ENCODE measurements around the gene CHID1.

Gene CHID1

DNA sequence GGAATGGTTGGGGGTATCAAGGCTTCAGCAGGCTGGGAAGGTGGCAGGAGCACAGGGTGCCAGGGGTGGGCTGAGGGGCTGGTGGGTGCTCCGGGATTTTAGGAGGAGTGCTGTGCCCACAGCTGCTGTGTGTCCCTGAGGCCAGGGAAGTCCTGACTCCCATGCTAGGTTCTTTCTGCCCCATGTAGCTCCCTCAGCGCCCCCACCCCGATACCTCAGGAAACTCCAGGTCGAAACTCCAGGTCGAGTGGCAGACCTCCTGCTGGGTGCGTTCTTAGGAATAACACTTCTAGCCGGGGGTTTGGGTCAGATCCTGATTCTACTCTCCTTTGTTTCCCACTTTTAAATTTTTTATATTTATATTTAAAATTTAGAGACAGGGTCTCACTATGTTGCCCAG is 23.3 kb upstream of the CHID1 start:
- Histone ChIP-seq H3K4me1 (ENCODE audit: control extremely low read depth in 1 of 4, control insufficient read depth in 4 of 4, insufficient read depth in 4 of 4, low read length in 3 of 4) (peaks cover 23 to 58% (median 46%) of the 10 kb centered on the region in 4 experiments), H3K4me3 (ENCODE audit: control insufficient read depth in 1 of 7, extremely low read depth in 1 of 7, insufficient read depth in 4 of 7, low read depth in 2 of 7, low read length in 6 of 7) (peak overlapping the region in 1 of 7 experiments; percentile 45), H3K9me3 (ENCODE audit: control extremely low read depth in 1 of 5, control insufficient read depth in 4 of 5, insufficient read depth in 2 of 5, low read depth in 1 of 5, low read length in 4 of 5) (no peaks in the 10 kb centered on the region), H3K36me3 (ENCODE audit: control insufficient read depth in 4 of 4, insufficient read depth in 4 of 4, low read length in 3 of 4) (peaks cover 0 to 3% (median 0%) of the 10 kb centered on the region in 4 experiments), H3K27ac (ENCODE audit: insufficient read depth in 1 of 2, low read depth in 1 of 2, low read length in 2 of 2, poor library complexity in 1 of 2, severe bottlenecking in 2 of 2) (no peak overlapping the region), H3K27me3 (replicated peaks in 2 of 5; ENCODE audit: control insufficient read depth in 4 of 5, insufficient read depth in 5 of 5, low read length in 4 of 5) (no peaks in the 10 kb centered on the region)
- WGBS (ENCODE audit: insufficient coverage), result 100% methylated on average over 6 of the region's 7 CpGs
- POLR2A ChIA-PET, result interaction anchor here (0.5 kb wide), 1 partner anchor 29 kb away, joined by 4 read pairs; no protein-coding TSS in a partner anchor
- DNase-seq, result no peak
- CTCF ChIA-PET, result interaction anchor here (0.8 to 1.7 kb wide), 4 partner anchors 9 to 118 kb away, joined by 3 to 5 read pairs (median 4); no protein-coding TSS in a partner anchor

GRCh38 chr11:933142-933851 is 22.7 kb upstream of the CHID1 start:
- H3K36me3 ChIP-seq (ENCODE audit: control insufficient read depth in 4 of 4, insufficient read depth in 4 of 4, low read length in 3 of 4), result peaks cover 0 to 3% (median 0%) of the 10 kb centered on the region in 4 experiments
- H3K9me3 ChIP-seq (ENCODE audit: control extremely low read depth in 1 of 5, control insufficient read depth in 4 of 5, insufficient read depth in 2 of 5, low read depth in 1 of 5, low read length in 4 of 5), result no peaks in the 10 kb centered on the region
- WGBS (ENCODE audit: insufficient coverage), result 39% methylated on average over 10 of the region's 14 CpGs
- peak overlapping the region in 1 of 2 experiments; percentile 4 for H3K27ac ChIP-seq (ENCODE audit: insufficient read depth in 1 of 2, low read depth in 1 of 2, low read length in 2 of 2, poor library complexity in 1 of 2, severe bottlenecking in 2 of 2)
- H3K4me1 ChIP-seq (ENCODE audit: control extremely low read depth in 1 of 4, control insufficient read depth in 4 of 4, insufficient read depth in 4 of 4, low read length in 3 of 4), result peaks cover 23 to 64% (median 51%) of the 10 kb centered on the region in 4 experiments
- ChIA-PET CTCF (interaction anchor here (0.7 to 1.7 kb wide), 4 partner anchors 8 to 119 kb away, joined by 3 to 5 read pairs (median 4); no protein-coding TSS in a partner anchor), POLR2A (interaction anchor here (0.5 kb wide), 1 partner anchor 30 kb away, joined by 4 read pairs; no protein-coding TSS in a partner anchor)
- no peaks in the 10 kb centered on the region for H3K27me3 ChIP-seq (replicated peaks in 2 of 5; ENCODE audit: control insufficient read depth in 4 of 5, insufficient read depth in 5 of 5, low read length in 4 of 5)
- H3K4me3 ChIP-seq (ENCODE audit: control insufficient read depth in 1 of 7, extremely low read depth in 1 of 7, insufficient read depth in 4 of 7, low read depth in 2 of 7, low read length in 6 of 7), result peak overlapping the region in 4 of 7 experiments; percentile 19 to 45 (median 24)
- DNase-seq, result peak in 2 of 3 donors; percentile 60 to 70

DNA sequence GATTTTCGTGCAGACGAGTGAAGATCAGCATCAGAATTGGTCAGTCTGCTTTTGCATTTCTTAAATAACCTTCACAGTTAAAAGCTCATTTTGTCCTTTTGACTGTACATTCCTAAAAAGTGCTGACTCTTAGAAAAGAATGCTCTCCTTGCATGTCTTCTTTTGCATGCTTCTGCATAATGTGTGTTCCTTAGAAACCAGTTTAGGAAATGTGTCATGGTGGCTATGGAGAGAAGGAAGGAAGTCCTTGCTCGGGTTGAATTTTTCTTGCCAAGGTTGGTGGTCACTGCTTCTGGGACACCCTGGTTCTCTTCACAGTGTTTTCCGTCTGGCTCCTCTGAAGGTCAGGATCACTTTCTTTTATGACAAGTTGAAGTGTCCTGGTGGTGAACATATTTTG is 21.8 kb upstream of the CHID1 start:
- Histone ChIP-seq H3K27me3 (replicated peaks in 2 of 5; ENCODE audit: control insufficient read depth in 4 of 5, insufficient read depth in 5 of 5, low read length in 4 of 5) (no peaks in the 10 kb centered on the region), H3K9me3 (ENCODE audit: control extremely low read depth in 1 of 5, control insufficient read depth in 4 of 5, insufficient read depth in 2 of 5, low read depth in 1 of 5, low read length in 4 of 5) (no peaks in the 10 kb centered on the region), H3K27ac (ENCODE audit: insufficient read depth in 1 of 2, low read depth in 1 of 2, low read length in 2 of 2, poor library complexity in 1 of 2, severe bottlenecking in 2 of 2) (no peak overlapping the region), H3K4me3 (ENCODE audit: control insufficient read depth in 1 of 7, extremely low read depth in 1 of 7, insufficient read depth in 4 of 7, low read depth in 2 of 7, low read length in 6 of 7) (peak overlapping the region in 2 of 7 experiments; percentile 19 to 37), H3K4me1 (ENCODE audit: control extremely low read depth in 1 of 4, control insufficient read depth in 4 of 4, insufficient read depth in 4 of 4, low read length in 3 of 4) (peaks cover 24 to 65% (median 52%) of the 10 kb centered on the region in 4 experiments), H3K36me3 (ENCODE audit: control insufficient read depth in 4 of 4, insufficient read depth in 4 of 4, low read length in 3 of 4) (peaks cover 0 to 5% (median 0%) of the 10 kb centered on the region in 4 experiments)
- peak in 1 of 3 donors; percentile 47 for DNase-seq
- CTCF ChIA-PET, result interaction anchor here (0.6 kb wide), 1 partner anchor 81 kb away, joined by 3 read pairs; no protein-coding TSS in a partner anchor
- POLR2A ChIA-PET, result interaction anchor here (0.5 kb wide), 1 partner anchor 21 kb away, joined by 3 read pairs; no protein-coding TSS in a partner anchor
- WGBS (ENCODE audit: insufficient coverage), result 63% methylated on average over 3 of the region's 4 CpGs

GRCh38 chr11:931385-931784 is 20.8 kb upstream of the CHID1 start:
- POLR2A ChIA-PET, result no interaction called here
- no peaks in the 10 kb centered on the region for H3K9me3 ChIP-seq (ENCODE audit: control extremely low read depth in 1 of 5, control insufficient read depth in 4 of 5, insufficient read depth in 2 of 5, low read depth in 1 of 5, low read length in 4 of 5)
- CTCF ChIA-PET, result no interaction called here
- WGBS (ENCODE audit: insufficient coverage), result 14% methylated on average over 1 of the region's 3 CpGs
- H3K4me3 ChIP-seq (ENCODE audit: control insufficient read depth in 1 of 7, extremely low read depth in 1 of 7, insufficient read depth in 4 of 7, low read depth in 2 of 7, low read length in 6 of 7), result peak overlapping the region in 2 of 7 experiments; percentile 5 to 9
- peak in 2 of 3 donors; percentile 73 to 78 for DNase-seq
- H3K36me3 ChIP-seq (ENCODE audit: control insufficient read depth in 4 of 4, insufficient read depth in 4 of 4, low read length in 3 of 4), result peaks cover 0 to 8% (median 0%) of the 10 kb centered on the region in 4 experiments
- no peaks in the 10 kb centered on the region for H3K27me3 ChIP-seq (replicated peaks in 2 of 5; ENCODE audit: control insufficient read depth in 4 of 5, insufficient read depth in 5 of 5, low read length in 4 of 5)
- H3K4me1 ChIP-seq (ENCODE audit: control extremely low read depth in 1 of 4, control insufficient read depth in 4 of 4, insufficient read depth in 4 of 4, low read length in 3 of 4), result peaks cover 28 to 68% (median 60%) of the 10 kb centered on the region in 4 experiments
- no peak overlapping the region for H3K27ac ChIP-seq (ENCODE audit: insufficient read depth in 1 of 2, low read depth in 1 of 2, low read length in 2 of 2, poor library complexity in 1 of 2, severe bottlenecking in 2 of 2)

DNA sequence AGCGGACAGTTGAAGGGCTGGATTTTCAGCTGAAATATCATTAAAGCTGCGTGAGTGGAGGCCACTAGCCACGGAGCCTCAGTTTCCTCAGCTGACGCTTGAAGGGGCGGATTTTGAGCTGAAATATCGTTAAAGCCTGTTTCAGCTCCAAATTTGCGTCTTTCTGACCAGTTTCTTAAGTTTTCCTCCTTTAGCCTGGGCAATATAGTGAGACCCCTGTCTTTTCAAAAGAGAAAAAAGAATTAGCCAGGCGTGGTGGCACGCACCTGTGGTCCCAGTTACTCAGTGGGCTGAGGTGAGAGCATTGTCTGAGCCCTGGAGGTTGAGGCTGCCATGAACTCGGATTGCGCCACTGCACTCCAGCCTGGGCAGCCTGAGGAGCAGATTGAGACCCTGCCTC is 18.8 kb upstream of the CHID1 start:
- Histone ChIP-seq H3K27ac (ENCODE audit: insufficient read depth in 1 of 2, low read depth in 1 of 2, low read length in 2 of 2, poor library complexity in 1 of 2, severe bottlenecking in 2 of 2) (no peak overlapping the region), H3K9me3 (ENCODE audit: control extremely low read depth in 1 of 5, control insufficient read depth in 4 of 5, insufficient read depth in 2 of 5, low read depth in 1 of 5, low read length in 4 of 5) (no peaks in the 10 kb centered on the region), H3K27me3 (replicated peaks in 2 of 5; ENCODE audit: control insufficient read depth in 4 of 5, insufficient read depth in 5 of 5, low read length in 4 of 5) (no peaks in the 10 kb centered on the region), H3K36me3 (ENCODE audit: control insufficient read depth in 4 of 4, insufficient read depth in 4 of 4, low read length in 3 of 4) (peaks cover 0 to 8% (median 0%) of the 10 kb centered on the region in 4 experiments), H3K4me1 (ENCODE audit: control extremely low read depth in 1 of 4, control insufficient read depth in 4 of 4, insufficient read depth in 4 of 4, low read length in 3 of 4) (peaks cover 28 to 71% (median 68%) of the 10 kb centered on the region in 4 experiments), H3K4me3 (ENCODE audit: control insufficient read depth in 1 of 7, extremely low read depth in 1 of 7, insufficient read depth in 4 of 7, low read depth in 2 of 7, low read length in 6 of 7) (no peak overlapping the region)
- ChIA-PET POLR2A (no interaction called here), CTCF (interaction anchor here (1.0 to 1.4 kb wide), 4 partner anchors 11 to 82 kb away, joined by 4 to 6 read pairs (median 4); no protein-coding TSS in a partner anchor)
- WGBS (ENCODE audit: insufficient coverage), result 97% methylated on average over 10 of the region's 11 CpGs
- no peak for DNase-seq

GRCh38 chr11:928786-929185 is 18.2 kb upstream of the CHID1 start:
- POLR2A ChIA-PET, result interaction anchor here (0.6 kb wide), 1 partner anchor 46 kb away, joined by 3 read pairs; no protein-coding TSS in a partner anchor
- WGBS (ENCODE audit: insufficient coverage), result 90% methylated on average over 8 of the region's 8 CpGs

More at GRCh38 chr11:928786-929185, 18.2 kb upstream of the CHID1 start:
- H3K4me1 ChIP-seq (ENCODE audit: control extremely low read depth in 1 of 4, control insufficient read depth in 4 of 4, insufficient read depth in 4 of 4, low read length in 3 of 4), result peaks cover 28 to 68% (median 64%) of the 10 kb centered on the region in 4 experiments
- H3K27ac ChIP-seq (ENCODE audit: insufficient read depth in 1 of 2, low read depth in 1 of 2, low read length in 2 of 2, poor library complexity in 1 of 2, severe bottlenecking in 2 of 2), result no peak overlapping the region
- CTCF ChIA-PET, result interaction anchor here (1.0 to 1.4 kb wide), 4 partner anchors 12 to 81 kb away, joined by 4 to 6 read pairs (median 4); no protein-coding TSS in a partner anchor
- no peaks in the 10 kb centered on the region for H3K9me3 ChIP-seq (ENCODE audit: control extremely low read depth in 1 of 5, control insufficient read depth in 4 of 5, insufficient read depth in 2 of 5, low read depth in 1 of 5, low read length in 4 of 5)
- H3K4me3 ChIP-seq (ENCODE audit: control insufficient read depth in 1 of 7, extremely low read depth in 1 of 7, insufficient read depth in 4 of 7, low read depth in 2 of 7, low read length in 6 of 7), result no peak overlapping the region
- peaks cover 0 to 8% (median 0%) of the 10 kb centered on the region in 4 experiments for H3K36me3 ChIP-seq (ENCODE audit: control insufficient read depth in 4 of 4, insufficient read depth in 4 of 4, low read length in 3 of 4)
- no peak for DNase-seq
- H3K27me3 ChIP-seq (replicated peaks in 2 of 5; ENCODE audit: control insufficient read depth in 4 of 5, insufficient read depth in 5 of 5, low read length in 4 of 5), result no peaks in the 10 kb centered on the region
